IPS DF 19.7 (cell line): Measurements from ENCODE around the gene TAT.
"Not testable (repeated sequence)": the region's sequence is repeated elsewhere in the genome, so short reads cannot be mapped to it uniquely, and the experiment has no call there.

Source experiments
- DNase-seq: peaks from one replicate; pipeline ENCODE4 v3.0.0-alpha.2; 2013; ENCODE audit warnings: low read depth, low spot score

TAT gene

GRCh38 chr16:71584543-71585317 lies 7.8 kb upstream of the TAT start:
- DNase-seq, result no peak

- DNase-seq, result not testable (repeated sequence)
Observed at GRCh38 chr16:71582553-71582848, 5.6 kb upstream of the TAT start.

- DNase-seq, result no peak
Observed at GRCh38 chr16:71574702-71575101, 2.2 kb downstream of the TAT start.

DNA sequence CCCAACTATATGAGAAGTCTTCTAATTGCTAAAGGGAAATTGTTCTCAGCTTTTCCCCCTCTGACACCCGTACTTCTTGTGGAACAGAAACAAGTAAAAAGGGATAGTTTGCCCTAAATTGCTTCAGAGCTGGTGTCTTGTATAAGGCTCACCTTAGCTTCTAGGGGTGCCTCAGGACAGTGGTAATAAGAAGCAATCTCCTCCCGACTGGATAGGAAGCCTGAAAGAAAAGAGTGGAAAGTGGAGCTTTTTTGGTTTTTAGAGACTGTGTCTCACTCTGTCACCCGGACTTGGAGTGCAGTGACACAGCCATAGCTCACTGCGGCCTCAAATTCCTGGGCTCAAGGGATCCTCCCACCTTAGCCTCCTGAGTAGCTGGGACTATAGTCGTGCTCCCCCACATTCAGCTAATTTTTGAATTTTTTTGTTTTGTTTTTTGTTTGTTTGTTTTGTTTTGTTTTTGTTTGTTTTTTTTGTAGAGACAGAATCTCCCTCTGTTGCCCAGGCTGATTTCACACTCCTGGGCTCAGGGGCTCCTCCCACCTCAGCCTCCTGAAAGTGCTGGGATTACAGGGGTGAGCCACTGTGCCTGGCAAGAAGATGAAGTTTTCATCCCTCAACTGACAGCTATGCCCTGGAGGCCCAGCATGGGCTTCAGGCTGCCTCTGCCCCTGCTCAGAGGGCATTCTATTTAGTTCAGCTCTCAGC lies 3.4 kb downstream of the TAT start:
- DNase-seq, result no peak

- no peak for DNase-seq
Observed at GRCh38 chr16:71572497-71573116, 4.3 kb downstream of the TAT start.

GRCh38 chr16:71570144-71570543 lies 6.7 kb downstream of the TAT start:
- no peak for DNase-seq

GRCh38 chr16:71569621-71570020 lies 7.3 kb downstream of the TAT start:
- DNase-seq, result no peak

GRCh38 chr16:71568551-71568950 lies 8.3 kb downstream of the TAT start:
- no peak for DNase-seq

DNA sequence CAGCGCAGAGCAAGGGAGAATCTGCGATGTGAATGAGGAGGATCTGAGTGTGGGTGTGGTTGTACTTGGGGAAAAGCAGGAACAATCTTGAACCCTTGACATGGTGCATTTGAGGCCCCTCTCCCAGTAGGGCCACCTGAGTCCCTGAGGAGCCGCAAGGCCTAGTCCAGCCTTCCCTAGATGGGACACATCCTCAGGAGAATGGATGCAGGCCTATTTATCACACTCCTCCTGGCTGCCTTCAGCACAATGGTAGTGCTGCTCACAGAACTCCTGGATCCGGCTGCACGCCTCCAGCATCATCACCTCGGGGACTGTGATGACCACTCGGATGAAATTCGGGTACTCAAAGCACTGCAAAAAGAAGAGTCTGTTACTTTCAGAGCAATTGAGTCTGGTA lies 9.0 kb downstream of the TAT start:
- no peak for DNase-seq

DNA sequence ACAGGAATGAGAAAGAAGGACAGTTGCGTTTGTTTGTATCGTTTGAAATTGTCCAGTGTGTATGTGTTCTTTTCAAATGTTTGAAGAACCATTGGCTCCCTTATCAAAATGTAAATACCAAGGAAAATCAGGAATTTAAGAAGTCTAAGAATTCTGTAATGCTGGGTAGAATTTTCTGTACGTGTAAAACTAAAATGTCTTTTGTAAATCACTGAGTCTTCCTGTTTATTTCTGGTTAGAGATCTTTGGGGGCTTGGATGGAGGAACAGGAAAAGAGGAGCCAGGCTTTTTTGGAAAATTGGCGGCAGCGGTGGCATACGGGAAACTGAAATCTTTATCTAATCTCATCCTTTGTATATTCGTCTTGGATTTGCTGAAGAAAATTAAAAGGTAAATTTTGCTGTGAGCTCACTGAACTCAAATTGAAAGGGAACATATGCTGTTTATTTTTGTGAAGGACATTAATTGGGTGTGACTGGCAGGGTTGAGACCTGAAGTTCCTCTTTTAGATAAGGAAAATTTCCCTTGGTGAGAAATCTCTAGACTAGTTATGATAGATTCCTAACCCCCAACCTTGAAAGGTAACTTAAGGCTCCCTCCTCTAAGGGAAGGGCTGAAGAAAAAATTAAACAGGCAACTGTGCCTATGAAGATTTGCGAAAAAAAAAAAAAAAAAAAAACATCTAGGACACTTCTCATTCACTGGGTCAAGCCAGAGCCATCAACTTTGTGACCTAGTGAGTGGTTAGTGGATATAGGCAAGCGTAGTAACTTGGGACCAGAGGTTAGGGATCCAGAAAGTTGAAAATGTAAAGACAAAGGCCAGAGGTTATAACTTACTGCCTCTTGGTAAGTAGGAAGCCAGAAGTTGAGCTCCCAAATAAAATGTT lies 10.8 kb downstream of the TAT start:
- DNase-seq, result no peak

- no peak for DNase-seq
Observed at GRCh38 chr16:71564335-71564967, 12.4 kb downstream of the TAT start.

DNA sequence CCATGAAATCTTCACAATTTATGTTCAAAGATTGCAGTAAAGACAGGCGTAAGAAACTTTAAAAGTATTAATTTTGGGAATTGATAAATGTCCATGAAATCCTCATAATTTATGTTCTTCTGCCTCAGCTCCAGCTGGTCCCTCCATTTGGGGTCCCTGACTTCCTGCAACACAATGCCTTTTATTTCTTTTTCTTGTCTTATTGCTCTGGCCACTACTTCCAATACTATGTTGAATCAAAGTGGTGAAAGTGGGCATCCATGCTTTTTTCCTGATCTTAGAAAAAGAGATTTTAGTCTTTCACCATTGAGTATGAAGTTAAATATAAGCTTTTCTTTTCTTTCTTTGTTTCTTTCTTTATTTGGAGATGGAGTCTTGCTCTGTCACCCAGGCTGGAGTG lies 14.3 kb downstream of the TAT start:
- no peak for DNase-seq

- not testable (repeated sequence) for DNase-seq
Observed at GRCh38 chr16:71561886-71562285, 15.0 kb downstream of the TAT start.

- DNase-seq, result no peak
Observed at GRCh38 chr16:71559855-71560254, 17.0 kb downstream of the TAT start.

GRCh38 chr16:71557954-71558582 lies 18.8 kb downstream of the TAT start:
- no peak for DNase-seq

GRCh38 chr16:71557299-71557698 lies 19.6 kb downstream of the TAT start:
- no peak for DNase-seq

DNA sequence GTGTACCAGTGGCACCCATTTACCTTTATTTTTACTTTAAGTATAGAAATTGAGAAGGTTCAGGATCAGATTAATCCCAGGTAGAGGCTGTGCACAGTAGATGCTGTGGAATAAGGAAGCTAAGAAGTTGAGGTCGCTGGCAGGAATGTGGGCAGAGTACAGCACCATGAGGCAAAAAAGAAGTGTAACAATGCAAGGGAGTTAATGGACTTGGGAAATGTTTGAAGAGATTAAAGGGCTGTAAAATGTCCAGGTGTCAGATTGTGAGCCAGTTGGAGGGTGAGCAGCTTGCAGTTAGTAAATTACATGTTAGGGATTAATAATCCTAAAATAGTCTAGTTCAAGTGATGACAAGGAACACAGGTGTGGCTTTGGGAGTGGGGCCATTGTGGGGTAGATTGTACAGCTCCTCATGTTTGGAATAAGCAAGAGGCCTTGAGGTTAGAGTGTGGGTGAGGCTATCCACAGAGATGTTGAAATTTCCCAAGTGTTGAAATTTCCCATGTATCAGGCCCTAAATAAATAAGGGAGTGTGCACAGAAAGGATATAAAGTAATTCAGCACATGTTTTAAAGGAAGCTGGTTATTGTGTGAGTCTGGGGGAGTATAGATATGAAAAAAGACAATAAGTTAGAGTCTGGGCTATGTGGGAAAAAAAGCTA lies 21.5 kb downstream of the TAT start:
- no peak for DNase-seq

GRCh38 chr16:71552698-71553503 lies 24.0 kb downstream of the TAT start:
- DNase-seq, result no peak

DNA sequence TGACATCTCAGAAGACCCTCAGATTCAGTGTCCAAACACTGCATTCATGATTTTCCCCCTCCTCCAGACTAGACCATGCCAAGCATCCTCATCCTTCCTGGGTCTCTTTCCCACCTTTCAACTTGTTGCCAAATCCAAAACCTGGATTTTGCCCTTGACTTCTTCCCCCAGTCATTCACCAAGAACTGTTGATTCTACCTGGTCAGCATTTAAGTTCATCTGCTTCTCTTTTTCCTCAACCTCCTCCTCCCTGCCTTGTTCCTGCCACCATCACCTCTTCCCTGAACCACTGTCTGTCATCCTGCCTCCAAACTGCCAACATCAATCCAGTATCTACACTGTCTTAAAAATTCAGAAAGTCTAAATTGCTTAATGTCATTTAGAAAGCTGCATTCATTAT lies 29.7 kb downstream of the TAT start:
- DNase-seq, result no peak

DNA sequence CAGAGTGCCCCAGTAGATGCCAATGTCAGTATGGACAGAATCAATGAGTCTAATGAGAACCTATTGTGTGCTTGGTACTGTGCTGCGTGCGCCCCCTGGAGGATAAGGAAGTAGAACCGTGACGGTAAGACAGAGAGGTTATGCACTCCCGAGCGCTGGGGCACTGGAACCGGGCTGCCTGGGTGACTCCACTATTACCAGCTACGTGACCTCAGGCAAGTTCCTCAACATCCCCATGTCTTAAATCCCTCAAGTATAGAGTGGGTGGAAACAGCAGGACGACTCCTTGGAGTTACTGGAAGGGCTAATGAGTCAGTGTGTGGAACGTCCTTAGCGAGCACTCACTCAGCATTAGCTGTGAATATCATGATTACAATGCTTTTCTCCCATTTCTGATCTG lies 34.5 kb downstream of the TAT start:
- no peak for DNase-seq
